MG63 (cell line): ENCODE results near the gene CDH4. TPM values are rescaled to one million over a fixed set of nuclear protein-coding genes. Genes with fewer than 3 reads are reported as not detected.

Experiments
- DNase-seq: peaks from one replicate; pipeline ENCODE4 v3.0.0-alpha.2; 2020
- H3K27me3 ChIP-seq: fragments of 250-450 bp; sonication (Bioruptor Pico); 2 replicates; pipeline ENCODE4 v1.5.1; 2020; ENCODE audit warnings: mild to moderate bottlenecking, moderate library complexity
- H3K36me3 ChIP-seq: fragments of 250-450 bp; sonication (Bioruptor Pico); 2 replicates; pipeline ENCODE4 v1.5.1; 2020; ENCODE audit warnings: mild to moderate bottlenecking, moderate library complexity
- H3K4me3 ChIP-seq: fragments of 250-450 bp; sonication (Bioruptor Pico); 2 replicates; pipeline ENCODE4 v1.5.1; 2020; ENCODE audit warnings: mild to moderate bottlenecking, moderate library complexity
- H3K9me3 ChIP-seq: fragments of 250-450 bp; sonication (Bioruptor Pico); 2 replicates; pipeline ENCODE4 v1.5.1; 2020; ENCODE audit warnings: mild to moderate bottlenecking, moderate library complexity
- total RNA-seq: library from RNA; depleted of rRNA; stranded (reverse); fragments of >200 nt; shearing (Covaris generic); gene quantifications from 2 replicates; pipeline ENCODE4 v1.2.3, GENCODE V29; 2014; ENCODE audit warnings: low replicate concordance

The CDH4 gene
- total RNA-seq, 1 experiment from 2014 or later = not detected

DNA sequence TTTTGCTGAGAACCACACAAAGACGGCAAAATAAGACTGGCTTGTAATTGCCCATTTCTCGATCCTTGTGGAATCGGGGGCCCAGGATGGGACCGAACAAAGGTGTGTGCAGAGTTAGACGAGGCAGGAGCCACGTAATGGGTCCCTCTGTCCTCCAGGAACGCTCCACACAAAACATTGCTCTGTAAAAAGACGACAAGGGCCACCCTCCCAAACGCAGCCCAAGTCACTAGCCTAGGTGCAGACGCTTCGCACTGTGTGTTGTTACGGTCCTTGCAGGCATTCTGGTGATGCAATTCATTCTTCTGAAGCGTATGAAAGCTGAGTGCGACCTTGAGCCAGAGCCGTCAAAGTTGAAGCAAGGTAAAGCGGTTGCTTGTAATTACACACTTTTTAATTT is 450.2 kb downstream of the CDH4 start:
- Histone ChIP-seq H3K27me3 (no peaks in the 10 kb centered on the region; the same call in 1 of the 2 replicates), H3K4me3 (no peak overlapping the region), H3K9me3 (no peaks in the 10 kb centered on the region), H3K36me3 (no peaks in the 10 kb centered on the region)
- no peak for DNase-seq

DNA sequence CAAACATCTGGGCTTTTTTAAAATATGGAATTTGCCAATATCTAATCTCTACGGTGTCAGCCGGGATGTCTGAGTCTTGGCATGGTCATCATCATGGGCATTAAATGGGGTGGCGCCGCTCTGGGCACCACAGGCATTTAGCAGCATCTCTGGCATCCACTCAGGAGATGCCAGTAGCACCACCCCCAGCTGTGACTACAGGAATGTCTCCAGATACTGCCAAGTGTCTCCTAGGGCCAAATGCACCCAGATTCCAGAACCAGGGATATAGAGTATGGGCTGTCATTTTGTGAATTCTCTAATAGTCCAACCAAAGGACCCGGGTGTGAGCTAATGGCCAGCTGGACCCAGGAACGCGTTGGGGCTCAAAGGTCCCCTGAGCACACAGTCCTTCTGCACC is 452.6 kb downstream of the CDH4 start:
- H3K4me3 ChIP-seq = no peak overlapping the region
- H3K27me3 ChIP-seq = no peaks in the 10 kb centered on the region; the same call in 1 of the 2 replicates
- DNase-seq = no peak
- H3K36me3 ChIP-seq = no peaks in the 10 kb centered on the region
- no peaks in the 10 kb centered on the region for H3K9me3 ChIP-seq

DNA sequence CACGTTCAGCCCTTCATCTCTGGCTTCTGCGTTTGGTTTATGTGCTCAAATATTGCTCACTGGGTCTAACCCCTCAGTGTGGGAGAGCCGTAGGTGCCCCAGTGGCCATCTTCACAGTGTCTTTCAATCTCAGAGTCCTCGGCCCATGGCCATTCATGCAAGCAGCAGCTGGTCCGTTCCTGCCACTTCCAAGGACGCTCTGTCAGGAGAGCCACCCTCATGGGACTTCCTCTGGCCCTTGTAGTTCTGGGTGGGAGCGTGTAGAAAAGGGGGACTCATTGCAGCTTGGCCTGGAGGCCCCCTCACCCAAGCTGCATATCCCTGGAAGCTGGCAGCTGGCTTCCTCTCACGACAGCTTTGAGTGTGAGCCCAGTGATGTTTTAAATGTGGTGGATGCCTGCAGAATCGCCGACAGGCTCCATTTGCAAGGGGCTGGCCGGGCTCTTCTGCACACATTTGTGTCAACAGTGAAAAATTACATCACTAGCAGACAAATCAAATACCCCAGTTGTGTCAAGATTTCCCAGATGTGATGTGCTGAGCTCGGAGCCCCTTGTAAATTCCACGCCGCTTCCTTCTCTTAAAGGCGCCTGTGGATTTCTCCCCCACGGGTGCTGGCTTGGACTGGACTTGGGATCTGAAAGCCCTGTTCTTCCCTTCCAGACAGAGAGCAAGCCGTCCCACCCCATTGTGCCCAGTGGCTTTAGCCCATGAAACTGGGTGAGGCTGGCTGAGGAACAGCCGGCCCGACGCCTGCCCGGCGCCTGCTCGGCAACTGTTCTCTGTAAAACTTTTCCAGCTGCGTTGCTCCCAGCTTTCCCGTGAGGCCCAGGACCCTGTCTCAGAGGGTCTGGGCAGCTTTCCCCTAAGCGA is 453.6 kb downstream of the CDH4 start:
- H3K9me3 ChIP-seq = no peaks in the 10 kb centered on the region
- no peaks in the 10 kb centered on the region for H3K36me3 ChIP-seq
- DNase-seq = no peak
- no peaks in the 10 kb centered on the region; the same call in 1 of the 2 replicates for H3K27me3 ChIP-seq
- H3K4me3 ChIP-seq = no peak overlapping the region

DNA sequence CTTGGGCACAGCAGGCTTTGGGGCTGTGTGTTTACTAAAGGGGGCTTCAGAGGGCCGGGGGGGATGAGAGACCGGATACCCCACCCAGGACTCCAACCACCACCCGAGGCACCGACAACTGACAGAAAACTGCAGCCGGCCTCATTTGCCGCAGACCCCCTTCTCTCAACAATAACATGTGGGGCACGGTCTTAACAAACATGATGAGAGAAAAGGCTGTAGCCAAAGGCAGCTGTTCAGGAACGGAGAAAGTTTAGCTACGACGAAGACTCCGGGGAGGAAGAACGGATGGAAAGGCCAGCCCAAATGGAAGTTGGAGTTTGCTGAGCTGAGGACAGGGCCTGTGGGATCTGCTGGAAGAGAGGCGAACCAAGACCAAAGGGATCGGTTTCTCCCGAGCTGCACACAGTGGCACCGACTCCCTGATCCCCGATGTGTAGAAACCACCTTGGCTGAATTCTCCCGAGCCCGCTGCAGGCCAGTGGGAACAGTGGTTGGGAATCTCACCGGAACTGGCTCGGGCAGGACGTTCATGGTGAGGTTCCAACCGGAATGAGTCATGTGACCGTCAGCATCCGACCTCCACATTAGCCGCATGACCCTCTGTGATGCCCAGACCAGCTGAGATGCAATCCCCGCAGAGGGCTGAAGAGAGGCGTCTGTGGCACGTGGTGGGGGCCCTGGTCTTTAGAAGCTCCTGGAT is 454.3 kb downstream of the CDH4 start:
- Histone ChIP-seq H3K36me3 (no peaks in the 10 kb centered on the region), H3K9me3 (no peaks in the 10 kb centered on the region), H3K4me3 (no peak overlapping the region), H3K27me3 (no peaks in the 10 kb centered on the region; the same call in 1 of the 2 replicates)
- no peak for DNase-seq

DNA sequence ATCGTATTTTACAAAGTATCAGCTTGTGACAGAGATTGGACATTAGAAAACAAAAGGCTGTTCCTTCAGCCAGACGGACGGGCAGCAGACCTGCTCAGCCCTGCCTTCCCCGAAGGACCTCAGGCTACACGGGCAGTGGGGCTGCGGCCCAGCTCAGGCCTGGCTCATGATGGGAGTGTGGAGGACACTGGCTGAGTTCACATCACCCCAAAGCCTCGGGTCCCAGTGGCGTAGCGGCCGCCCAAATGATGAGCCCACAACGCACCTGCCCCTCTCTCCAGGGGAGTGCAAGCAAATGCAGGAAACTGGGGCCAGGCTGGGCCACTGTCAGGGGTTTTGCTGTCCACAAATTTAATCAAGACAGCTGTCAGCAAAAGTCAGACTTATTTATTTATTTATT is 456.8 kb downstream of the CDH4 start:
- Histone ChIP-seq H3K36me3 (no peaks in the 10 kb centered on the region), H3K4me3 (no peak overlapping the region), H3K9me3 (no peaks in the 10 kb centered on the region), H3K27me3 (no peaks in the 10 kb centered on the region)
- no peak for DNase-seq

DNA sequence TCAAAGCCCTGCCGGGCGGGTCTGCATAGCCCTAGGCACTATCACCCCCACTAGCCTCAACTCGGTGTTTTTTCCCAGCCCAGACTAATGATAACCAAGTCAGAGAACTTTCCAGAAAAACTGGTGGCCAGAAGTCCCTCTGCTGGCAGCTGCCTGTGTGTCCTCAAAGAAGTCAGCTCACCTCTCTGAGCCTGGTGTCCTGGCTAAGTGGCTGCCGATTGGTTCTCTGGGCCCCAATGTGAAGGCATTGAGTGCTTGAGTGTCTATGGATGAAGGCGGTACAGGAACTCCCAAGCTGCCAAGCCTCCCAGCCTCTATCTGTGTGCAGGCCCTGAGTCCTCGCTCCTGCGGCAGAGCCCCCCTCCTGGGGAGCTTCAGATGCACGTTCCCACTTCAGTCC is 458.0 kb downstream of the CDH4 start:
- no peaks in the 10 kb centered on the region for H3K9me3 ChIP-seq
- H3K36me3 ChIP-seq = no peaks in the 10 kb centered on the region
- no peak for DNase-seq

DNA sequence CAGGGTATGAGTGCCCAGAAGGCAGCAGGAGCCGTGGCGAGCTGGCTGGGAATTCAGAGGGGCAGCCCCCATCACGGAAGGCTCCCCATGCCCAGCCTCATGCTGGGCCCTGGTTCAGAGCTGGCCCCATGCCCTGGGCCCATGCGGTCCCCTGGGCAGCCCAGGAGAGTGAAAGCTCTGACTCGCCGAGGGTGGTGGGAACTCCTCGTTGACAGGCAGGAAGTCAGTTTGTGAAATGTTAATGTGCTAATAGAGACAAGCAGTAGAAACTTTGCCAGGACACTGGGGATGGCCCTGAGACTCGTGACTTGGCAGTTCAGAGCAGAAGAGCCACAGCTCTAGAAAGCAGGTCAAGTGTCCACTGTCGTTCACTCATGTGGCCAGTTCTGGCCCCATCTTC is 460.6 kb downstream of the CDH4 start:
- no peak overlapping the region for H3K4me3 ChIP-seq
- no peak for DNase-seq
- H3K9me3 ChIP-seq = no peaks in the 10 kb centered on the region
- no peaks in the 10 kb centered on the region for H3K27me3 ChIP-seq
- no peaks in the 10 kb centered on the region for H3K36me3 ChIP-seq

More for the DNA sequence above, 458.0 kb downstream of the CDH4 start:
- H3K4me3 ChIP-seq = no peak overlapping the region
- H3K27me3 ChIP-seq = no peaks in the 10 kb centered on the region

DNA sequence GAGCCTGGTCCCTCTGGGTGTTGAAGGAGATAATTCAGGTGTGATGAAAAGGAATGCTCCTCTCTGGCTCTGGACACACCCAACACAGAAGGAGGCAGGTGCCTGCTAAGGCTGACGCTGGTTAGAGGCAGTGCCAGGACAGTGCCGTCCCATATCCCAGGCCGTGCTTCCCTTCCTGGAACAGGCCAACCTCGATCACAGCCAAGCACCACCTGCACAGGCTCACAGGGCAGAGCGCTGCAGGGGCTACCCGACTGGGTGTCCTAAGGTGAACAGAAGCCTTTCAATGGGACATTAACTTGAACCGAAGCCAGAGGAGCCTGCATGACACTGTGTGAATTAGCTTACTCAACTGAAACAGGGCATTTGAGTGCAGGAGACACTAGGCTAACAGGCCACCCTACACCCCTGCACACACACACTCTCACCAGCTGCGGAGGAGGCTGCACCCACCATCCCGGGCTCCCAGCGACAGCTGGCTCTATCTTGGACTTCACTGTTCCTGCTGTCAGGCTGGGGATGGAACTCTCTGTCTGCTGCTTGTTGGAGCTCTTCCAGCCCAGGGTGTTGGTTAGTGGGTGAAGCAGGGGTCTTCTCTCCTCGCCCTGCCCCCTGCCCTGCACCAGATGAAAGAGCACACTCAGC is 466.4 kb downstream of the CDH4 start:
- H3K27me3 ChIP-seq = peaks cover 6% of the 10 kb centered on the region
- H3K9me3 ChIP-seq = no peaks in the 10 kb centered on the region
- DNase-seq = no peak
- no peaks in the 10 kb centered on the region for H3K36me3 ChIP-seq
- no peak overlapping the region for H3K4me3 ChIP-seq

DNA sequence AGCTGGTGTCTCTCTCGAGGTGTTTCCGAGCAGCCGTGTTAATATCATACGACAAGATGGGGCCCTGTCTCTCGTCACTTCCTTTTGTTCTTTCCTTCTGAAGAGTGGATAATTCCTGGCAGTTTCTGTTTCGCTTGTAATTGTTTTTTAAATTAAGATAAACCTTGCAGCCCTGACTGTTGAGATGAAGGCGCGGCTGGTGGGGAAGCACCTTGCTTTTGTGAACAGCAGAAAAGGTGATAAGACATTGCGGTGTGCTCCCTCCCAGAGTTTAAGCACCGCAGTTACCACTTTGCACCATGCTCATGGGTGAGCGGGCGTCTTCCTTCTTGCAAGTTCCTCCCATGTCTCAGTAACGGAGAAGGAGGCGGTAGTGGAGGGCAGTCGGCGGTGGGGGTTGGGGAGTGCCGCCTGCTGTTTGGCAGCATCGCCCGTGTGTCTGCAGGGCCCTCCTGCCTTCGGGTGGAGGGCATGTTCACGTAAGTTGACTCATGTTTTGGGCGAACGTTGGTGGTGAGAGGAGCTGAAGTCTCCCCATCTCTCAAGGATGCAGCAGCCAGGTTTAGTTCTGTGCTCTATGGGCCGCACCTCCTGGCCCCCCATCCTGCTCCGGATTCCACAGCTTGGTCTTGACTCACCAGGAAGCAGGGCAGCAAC is 467.8 kb downstream of the CDH4 start:
- Histone ChIP-seq H3K27me3 (peaks cover 6% of the 10 kb centered on the region), H3K4me3 (no peak overlapping the region), H3K9me3 (no peaks in the 10 kb centered on the region), H3K36me3 (no peaks in the 10 kb centered on the region)
- no peak for DNase-seq

DNA sequence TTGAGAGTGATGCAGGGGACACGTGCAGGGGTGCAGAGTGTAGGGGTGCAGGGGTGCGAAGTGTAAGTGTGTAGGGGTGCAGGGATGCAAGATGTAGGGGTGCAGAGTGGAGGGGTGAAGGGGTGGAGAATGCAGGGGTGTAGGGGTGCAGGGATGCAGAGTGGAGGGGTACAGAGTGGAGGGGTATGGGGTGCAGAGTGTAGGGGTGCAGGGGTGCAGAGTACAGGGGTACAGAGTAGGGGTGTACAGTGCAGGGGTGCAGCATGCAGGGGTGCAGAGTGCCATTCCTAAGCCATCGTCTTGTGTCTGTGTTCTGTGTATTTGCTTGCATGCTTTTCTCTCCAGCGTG is 468.3 kb downstream of the CDH4 start:
- Histone ChIP-seq H3K9me3 (no peaks in the 10 kb centered on the region), H3K36me3 (no peaks in the 10 kb centered on the region), H3K4me3 (no peak overlapping the region), H3K27me3 (peaks cover 6% of the 10 kb centered on the region)
- DNase-seq = no peak

DNA sequence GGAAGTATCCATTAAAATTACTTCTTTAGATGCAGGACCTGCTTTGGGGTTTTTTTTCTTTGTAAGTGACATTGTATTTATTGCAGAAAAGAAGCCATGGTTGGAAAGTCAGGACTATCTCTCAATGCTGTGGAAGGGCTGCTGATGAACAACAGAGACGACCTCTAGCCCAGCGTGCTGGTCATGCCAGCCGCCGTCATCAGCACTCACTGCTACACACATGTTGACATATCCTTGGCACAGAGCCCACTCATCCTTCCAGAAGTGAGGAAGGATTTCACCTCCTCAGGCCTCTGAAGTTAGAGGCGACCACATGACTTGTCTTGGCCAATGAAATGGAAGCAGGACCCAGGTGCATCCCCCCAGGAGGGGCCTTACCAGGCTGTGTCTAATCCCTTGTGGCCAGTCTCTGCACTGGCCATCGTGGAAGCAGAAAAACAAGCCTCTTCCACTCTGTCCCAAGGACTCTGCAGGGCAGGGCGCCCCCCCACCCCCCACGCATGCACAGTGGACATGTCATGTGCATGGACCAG is 470.2 kb downstream of the CDH4 start:
- Histone ChIP-seq H3K36me3 (no peaks in the 10 kb centered on the region), H3K4me3 (no peak overlapping the region), H3K9me3 (no peaks in the 10 kb centered on the region), H3K27me3 (peaks cover 6% of the 10 kb centered on the region)
- no peak for DNase-seq

DNA sequence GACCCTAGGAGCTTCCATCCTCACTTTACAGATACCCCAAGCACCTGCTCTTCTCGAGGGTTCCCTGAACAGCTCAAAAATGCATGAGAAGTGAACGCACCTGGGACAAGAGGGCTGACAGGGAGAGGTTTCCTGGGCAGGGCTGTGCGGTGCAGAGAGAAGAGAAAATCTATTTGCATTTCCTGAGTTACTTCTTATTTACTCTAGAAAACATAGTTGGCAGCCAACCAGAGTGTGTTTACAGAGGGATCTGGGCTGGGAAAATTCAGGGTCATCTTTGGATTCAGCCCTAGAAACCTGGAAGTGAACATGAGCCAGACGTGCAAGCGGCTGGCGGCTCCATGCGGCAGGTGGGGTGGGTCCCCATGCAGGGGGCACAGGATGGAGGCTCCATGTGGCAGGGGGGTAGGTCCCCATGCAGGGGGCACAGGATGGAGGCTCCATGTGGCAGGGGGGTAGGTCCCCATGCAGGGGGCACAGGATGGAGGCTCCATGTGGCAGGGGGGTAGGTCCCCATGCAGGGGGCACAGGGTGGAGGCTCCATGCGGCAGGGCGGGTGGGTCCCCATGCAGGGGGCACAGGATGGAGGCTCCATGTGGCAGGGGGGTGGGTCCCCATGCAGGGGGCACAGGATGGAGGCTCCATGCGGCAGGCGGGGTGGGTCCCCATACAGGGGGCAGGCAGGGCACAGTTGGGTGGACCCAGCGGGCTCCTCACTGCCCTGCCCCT is 471.6 kb downstream of the CDH4 start:
- DNase-seq = no peak
- Histone ChIP-seq H3K36me3 (no peaks in the 10 kb centered on the region), H3K9me3 (no peaks in the 10 kb centered on the region), H3K27me3 (peaks cover 6% of the 10 kb centered on the region), H3K4me3 (no peak overlapping the region)

DNA sequence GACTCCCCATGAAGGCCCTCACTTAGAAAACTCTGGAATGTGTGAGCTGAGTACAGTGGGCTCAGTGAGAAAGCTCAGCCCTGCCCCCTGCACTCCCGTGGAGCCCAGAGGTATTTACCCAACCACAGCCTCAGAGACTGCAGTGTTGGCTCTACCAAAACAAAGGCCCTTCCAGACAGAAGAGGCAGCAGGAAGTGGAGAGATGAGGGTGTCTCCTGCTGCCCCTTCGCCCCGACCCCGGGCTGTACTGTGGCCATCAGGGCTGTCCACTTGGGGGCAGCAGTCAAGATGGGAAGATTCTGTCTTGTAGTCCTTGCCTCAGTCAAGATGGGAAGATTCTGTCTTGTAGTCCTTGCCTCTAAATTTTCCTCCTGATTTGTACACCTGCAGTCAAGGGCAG is 472.3 kb downstream of the CDH4 start:
- no peak overlapping the region for H3K4me3 ChIP-seq
- H3K9me3 ChIP-seq = no peaks in the 10 kb centered on the region
- no peaks in the 10 kb centered on the region for H3K36me3 ChIP-seq
- no peak for DNase-seq
- peaks cover 6% of the 10 kb centered on the region for H3K27me3 ChIP-seq

DNA sequence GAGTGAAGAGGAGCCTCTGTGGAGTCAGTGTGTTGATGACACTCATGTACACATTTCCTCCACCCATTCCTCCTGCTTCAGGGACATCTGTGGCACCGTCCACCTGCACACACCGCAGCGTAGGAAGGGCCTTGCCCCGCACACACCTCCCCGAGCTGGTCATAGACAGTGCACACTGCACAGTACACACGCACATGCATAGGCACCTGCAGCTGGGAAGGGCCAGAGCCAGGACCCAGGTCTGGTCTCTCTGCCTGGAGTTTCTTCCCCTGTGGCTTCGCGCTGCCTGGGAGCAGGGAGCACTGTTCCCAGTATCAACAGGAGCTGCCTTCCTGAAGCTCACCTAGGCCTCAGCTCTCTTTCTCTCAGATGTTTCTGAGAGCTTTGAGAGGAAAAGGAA is 473.1 kb downstream of the CDH4 start:
- peaks cover 6% of the 10 kb centered on the region for H3K27me3 ChIP-seq
- H3K4me3 ChIP-seq = no peak overlapping the region

DNA sequence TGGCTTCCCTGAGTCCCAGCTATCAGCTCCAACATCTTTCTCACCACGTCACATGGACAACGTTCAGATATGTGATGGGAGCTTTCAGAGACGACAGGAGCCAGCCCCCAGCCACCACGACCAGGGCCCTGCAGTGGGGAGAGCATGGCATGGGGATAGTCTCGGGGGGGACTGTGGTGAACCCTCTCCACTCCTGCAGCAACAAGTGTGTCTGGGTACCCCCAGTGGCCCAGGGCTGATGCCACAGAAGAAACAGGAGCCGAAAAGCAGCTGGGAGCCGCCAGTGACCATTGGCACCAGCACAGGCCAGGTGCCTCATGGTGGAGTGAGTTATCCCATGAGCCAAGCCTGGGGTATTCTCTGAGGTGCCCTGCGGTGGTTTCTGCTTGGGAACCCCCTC is 473.9 kb downstream of the CDH4 start:
- Histone ChIP-seq H3K9me3 (no peaks in the 10 kb centered on the region), H3K36me3 (no peaks in the 10 kb centered on the region), H3K27me3 (peaks cover 4% of the 10 kb centered on the region), H3K4me3 (no peak overlapping the region)
- DNase-seq = no peak

More for the DNA sequence above, 473.1 kb downstream of the CDH4 start:
- H3K9me3 ChIP-seq = no peaks in the 10 kb centered on the region
- no peaks in the 10 kb centered on the region for H3K36me3 ChIP-seq
- no peak for DNase-seq

DNA sequence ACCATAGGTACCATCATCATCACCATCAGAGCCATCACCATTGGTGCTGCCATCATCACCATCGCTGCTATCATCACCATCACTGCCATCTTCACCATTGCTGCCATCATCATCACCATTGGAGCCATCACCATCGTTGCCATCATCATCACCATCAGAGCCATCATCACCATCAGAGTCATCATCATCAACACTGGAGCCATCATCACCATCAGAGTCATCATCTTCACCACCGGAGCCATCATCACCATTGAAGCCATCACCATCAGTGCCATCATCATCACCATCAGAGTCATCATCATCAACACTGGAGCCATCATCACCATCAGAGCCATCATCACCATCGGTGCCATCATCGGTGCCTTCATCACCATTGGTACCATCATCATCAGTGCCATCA is 474.9 kb downstream of the CDH4 start:
- no peaks in the 10 kb centered on the region for H3K27me3 ChIP-seq
- H3K9me3 ChIP-seq = no peaks in the 10 kb centered on the region
- no peak for DNase-seq
- H3K4me3 ChIP-seq = no peak overlapping the region
- no peaks in the 10 kb centered on the region for H3K36me3 ChIP-seq
